ENCODE measurements around the gene CD82.
"Not testable (repeated sequence)": the region's sequence is repeated elsewhere in the genome, so short reads cannot be mapped to it uniquely, and the experiment has no call there.

Gene CD82

GRCh38 chr11:44637487-44637886 lies 72.0 kb downstream of the CD82 start:
- no peak for TF ChIP-seq CTCF (IDR thresholded peaks at IDR 0.05; ENCODE audit: low read depth, low read length, missing control alignments)
- H3K4me3 ChIP-seq (replicated peaks; ENCODE audit: low read depth, low read length), result no peak overlapping the region
- no peak for DNase-seq (ENCODE audit: extremely low read depth, low read depth)

- H3K4me3 ChIP-seq (replicated peaks; ENCODE audit: low read depth, low read length), result no peak overlapping the region
- DNase-seq (ENCODE audit: extremely low read depth, low read depth), result no peak
- no peak for TF ChIP-seq CTCF (IDR thresholded peaks at IDR 0.05; ENCODE audit: low read depth, low read length, missing control alignments)
Observed at GRCh38 chr11:44638032-44638431, 72.6 kb downstream of the CD82 start.

GRCh38 chr11:44643217-44643616 lies 77.8 kb downstream of the CD82 start:
- DNase-seq (ENCODE audit: extremely low read depth, low read depth), result no peak
- TF ChIP-seq CTCF (IDR thresholded peaks at IDR 0.05; ENCODE audit: low read depth, low read length, missing control alignments), result no peak

GRCh38 chr11:44645827-44646226 lies 80.4 kb downstream of the CD82 start:
- no peak for DNase-seq (ENCODE audit: extremely low read depth, low read depth)
- H3K4me3 ChIP-seq (replicated peaks; ENCODE audit: low read depth, low read length), result no peak overlapping the region
- no peak for TF ChIP-seq CTCF (IDR thresholded peaks at IDR 0.05; ENCODE audit: low read depth, low read length, missing control alignments)

More at GRCh38 chr11:44643217-44643616, 77.8 kb downstream of the CD82 start:
- H3K4me3 ChIP-seq (replicated peaks; ENCODE audit: low read depth, low read length), result no peak overlapping the region

GRCh38 chr11:44647255-44647955 lies 81.9 kb downstream of the CD82 start:
- not testable (repeated sequence) for H3K4me3 ChIP-seq (replicated peaks; ENCODE audit: low read depth, low read length); DNase-seq (ENCODE audit: extremely low read depth, low read depth)

GRCh38 chr11:44648109-44648508 lies 82.6 kb downstream of the CD82 start:
- no peak for TF ChIP-seq CTCF (IDR thresholded peaks at IDR 0.05; ENCODE audit: low read depth, low read length, missing control alignments)
- H3K4me3 ChIP-seq (replicated peaks; ENCODE audit: low read depth, low read length), result no peak overlapping the region
- no peak for DNase-seq (ENCODE audit: extremely low read depth, low read depth)

- H3K4me3 ChIP-seq (replicated peaks; ENCODE audit: low read depth, low read length), result no peak overlapping the region
- TF ChIP-seq CTCF (IDR thresholded peaks at IDR 0.05; ENCODE audit: low read depth, low read length, missing control alignments), result no peak
- no peak for DNase-seq (ENCODE audit: extremely low read depth, low read depth)
Observed at GRCh38 chr11:44651535-44652155, 86.2 kb downstream of the CD82 start.

All from HFF-Myc (cell line).